ENCODE measurements around the gene USP46. TPM values are rescaled to one million over a fixed set of nuclear protein-coding genes. Genes with fewer than 3 reads are reported as not detected.

USP46 gene
- total and polyA plus RNA-seq, 2 of the 8 experiments (the other 6 are each of a cell fraction or from before 2014, with no cell fraction given) = 10.6 to 62.4 TPM

- TF ChIP-seq POLR2A (IDR thresholded peaks at IDR 0.05; ENCODE audit: control extremely low read depth in 1 of 2, low read depth in 2 of 2, low read length in 2 of 2) = no peak
- no peak for TF ChIP-seq ATF2 (IDR thresholded peaks at IDR 0.05; ENCODE audit: low read length)
Measured at GRCh38 chr4:52576326-52576725, 82.8 kb downstream of the USP46 start (continued).
